WTC11 (cell line): ENCODE measurements around the gene CACNA2D1.

Experiments used
- CBFB ChIP-seq: sonication (generic); formaldehyde crosslinking; IDR thresholded peaks from 2 replicates; pipeline ENCODE4 v1.8.1; 2022; ENCODE audit warnings: mild to moderate bottlenecking, low read depth, missing genetic modification reagents
- CREM ChIP-seq: sonication (generic); formaldehyde crosslinking; IDR thresholded peaks from 2 replicates; pipeline ENCODE4 v1.8.1; 2022; ENCODE audit warnings: mild to moderate bottlenecking, missing genetic modification reagents, moderate library complexity
- NR2C2 ChIP-seq: sonication (generic); formaldehyde crosslinking; IDR thresholded peaks from 2 replicates; pipeline ENCODE4 v1.8.0; 2022; ENCODE audit warnings: mild to moderate bottlenecking, missing genetic modification reagents
- PRDM15 ChIP-seq: sonication (generic); formaldehyde crosslinking; IDR thresholded peaks from 2 replicates; pipeline ENCODE4 v1.8.0; 2022; ENCODE audit warnings: missing genetic modification reagents
- SMAD4 ChIP-seq: sonication (generic); formaldehyde crosslinking; IDR thresholded peaks from 2 replicates; pipeline ENCODE4 v1.8.0; 2022; ENCODE audit warnings: mild to moderate bottlenecking, missing genetic modification reagents
- SP1 ChIP-seq: sonication (generic); formaldehyde crosslinking; conservative IDR thresholded peaks from 2 replicates; pipeline ENCODE4 v1.8.1; 2022; ENCODE audit warnings: missing genetic modification reagents
- ZNF317 ChIP-seq: sonication (generic); formaldehyde crosslinking; IDR thresholded peaks from 2 replicates; pipeline ENCODE4 v1.8.1; 2023; ENCODE audit warnings: low read depth, mild to moderate bottlenecking, moderate library complexity, missing genetic modification reagents, borderline replicate concordance
- ZNF396 ChIP-seq: fragments of 250-450 bp; sonication (Bioruptor Pico); IDR thresholded peaks from 2 replicates; pipeline ENCODE4 v1.8.0; 2021; ENCODE audit warnings: mild to moderate bottlenecking, moderate library complexity, borderline replicate concordance
- TF ChIP-seq, protein P1 (sequence below): fragments of 200-600 bp; IDR thresholded peaks from 2 replicates; pipeline ENCODE4 v1.8.0; 2022; ENCODE audit warnings: antibody characterized with exemption

- no peak for TF ChIP-seq ZNF396
- TF ChIP-seq SMAD4 (CRISPR knock-in tag) = no peak
- TF ChIP-seq ZNF317 (CRISPR knock-in tag) = no peak
- TF ChIP-seq, protein P1, sequence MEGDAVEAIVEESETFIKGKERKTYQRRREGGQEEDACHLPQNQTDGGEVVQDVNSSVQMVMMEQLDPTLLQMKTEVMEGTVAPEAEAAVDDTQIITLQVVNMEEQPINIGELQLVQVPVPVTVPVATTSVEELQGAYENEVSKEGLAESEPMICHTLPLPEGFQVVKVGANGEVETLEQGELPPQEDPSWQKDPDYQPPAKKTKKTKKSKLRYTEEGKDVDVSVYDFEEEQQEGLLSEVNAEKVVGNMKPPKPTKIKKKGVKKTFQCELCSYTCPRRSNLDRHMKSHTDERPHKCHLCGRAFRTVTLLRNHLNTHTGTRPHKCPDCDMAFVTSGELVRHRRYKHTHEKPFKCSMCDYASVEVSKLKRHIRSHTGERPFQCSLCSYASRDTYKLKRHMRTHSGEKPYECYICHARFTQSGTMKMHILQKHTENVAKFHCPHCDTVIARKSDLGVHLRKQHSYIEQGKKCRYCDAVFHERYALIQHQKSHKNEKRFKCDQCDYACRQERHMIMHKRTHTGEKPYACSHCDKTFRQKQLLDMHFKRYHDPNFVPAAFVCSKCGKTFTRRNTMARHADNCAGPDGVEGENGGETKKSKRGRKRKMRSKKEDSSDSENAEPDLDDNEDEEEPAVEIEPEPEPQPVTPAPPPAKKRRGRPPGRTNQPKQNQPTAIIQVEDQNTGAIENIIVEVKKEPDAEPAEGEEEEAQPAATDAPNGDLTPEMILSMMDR = no peak
- no peak for TF ChIP-seq CBFB
- TF ChIP-seq NR2C2 (CRISPR knock-in tag) = no peak
- TF ChIP-seq SP1 (CRISPR knock-in tag) = no peak
- no peak for TF ChIP-seq PRDM15 (CRISPR knock-in tag)
- no peak for TF ChIP-seq CREM (CRISPR knock-in tag)
Observed at GRCh38 chr7:82221152-82221674, 222.4 kb downstream of the CACNA2D1 start.
